ENCODE measurements around the gene RPTOR. TPM values are rescaled to one million over a fixed set of nuclear protein-coding genes. Genes with fewer than 3 reads are reported as not detected.

RPTOR gene
- total and polyA plus RNA-seq, 2 donors (not counting 1 experiment from before 2014, with no cell fraction given): 6.7 to 22.8 TPM

GRCh38 chr17:80498242-80498919 is 46.3 kb upstream of the RPTOR start:
- peak; percentile 57 to 81 for DNase-seq (ENCODE audit: low read depth in 2 of 2)
- H3K27ac ChIP-seq (ENCODE audit: insufficient read depth, low read length): no peak overlapping the region
- H3K4me1 ChIP-seq (ENCODE audit: control insufficient read depth, extremely low read depth, insufficient read depth, low read length): peaks cover 4% of the 10 kb centered on the region
- no peaks in the 10 kb centered on the region for H3K36me3 ChIP-seq (ENCODE audit: control insufficient read depth, insufficient read depth, low read length)
- H2AFZ ChIP-seq (ENCODE audit: low read length): peak overlapping the region; percentile 75
- no peaks in the 10 kb centered on the region for H4K20me1 ChIP-seq (ENCODE audit: control insufficient read depth, extremely low read depth, insufficient read depth, low read length)
- no peak overlapping the region for H3K9ac ChIP-seq (ENCODE audit: insufficient read depth, low read length)
- H3K4me3 ChIP-seq (replicated peaks in 1 of 4; ENCODE audit: control extremely low read depth in 1 of 4, insufficient read depth in 1 of 4, low read depth in 3 of 4, low read length in 4 of 4): no peak overlapping the region
- H3K9me3 ChIP-seq (ENCODE audit: control insufficient read depth, insufficient read depth, low read depth, low read length): no peaks in the 10 kb centered on the region
- no peaks in the 10 kb centered on the region for H3K79me2 ChIP-seq (ENCODE audit: control insufficient read depth, insufficient read depth, low read length)
- TF ChIP-seq CTCF (conservative IDR thresholded peaks at IDR 0.05 in 1 of 2, IDR thresholded peaks at IDR 0.05 in 1 of 2; ENCODE audit: low read depth in 1 of 2, low read length in 2 of 2): no peak
- no peak for TF ChIP-seq EZH2 (IDR thresholded peaks at IDR 0.05; ENCODE audit: low read length, missing control alignments)
- peaks cover 12% of the 10 kb centered on the region for H3K27me3 ChIP-seq (ENCODE audit: control insufficient read depth, insufficient read depth, low read length)
- H3K4me2 ChIP-seq (ENCODE audit: extremely low read depth, insufficient read depth, low read length): peak overlapping the region; percentile 59

- Histone ChIP-seq H3K9ac (ENCODE audit: insufficient read depth, low read length) (no peak overlapping the region), H3K4me2 (ENCODE audit: extremely low read depth, insufficient read depth, low read length) (no peak overlapping the region), H4K20me1 (ENCODE audit: control insufficient read depth, extremely low read depth, insufficient read depth, low read length) (no peaks in the 10 kb centered on the region), H3K9me3 (ENCODE audit: control insufficient read depth, insufficient read depth, low read depth, low read length) (no peaks in the 10 kb centered on the region), H3K4me1 (ENCODE audit: control insufficient read depth, extremely low read depth, insufficient read depth, low read length) (peaks cover 4% of the 10 kb centered on the region), H3K27ac (ENCODE audit: insufficient read depth, low read length) (no peak overlapping the region), H3K4me3 (replicated peaks in 1 of 4; ENCODE audit: control extremely low read depth in 1 of 4, insufficient read depth in 1 of 4, low read depth in 3 of 4, low read length in 4 of 4) (no peak overlapping the region), H3K27me3 (ENCODE audit: control insufficient read depth, insufficient read depth, low read length) (peaks cover 12% of the 10 kb centered on the region), H2AFZ (ENCODE audit: low read length) (no peak overlapping the region), H3K79me2 (ENCODE audit: control insufficient read depth, insufficient read depth, low read length) (no peaks in the 10 kb centered on the region), H3K36me3 (ENCODE audit: control insufficient read depth, insufficient read depth, low read length) (no peaks in the 10 kb centered on the region)
- DNase-seq (ENCODE audit: low read depth in 2 of 2): no peak
- TF ChIP-seq CTCF (conservative IDR thresholded peaks at IDR 0.05 in 1 of 2, IDR thresholded peaks at IDR 0.05 in 1 of 2; ENCODE audit: low read depth in 1 of 2, low read length in 2 of 2): no peak
- no peak for TF ChIP-seq EZH2 (IDR thresholded peaks at IDR 0.05; ENCODE audit: low read length, missing control alignments)
Observed at GRCh38 chr17:80498920-80499410, 45.7 kb upstream of the RPTOR start.

DNA sequence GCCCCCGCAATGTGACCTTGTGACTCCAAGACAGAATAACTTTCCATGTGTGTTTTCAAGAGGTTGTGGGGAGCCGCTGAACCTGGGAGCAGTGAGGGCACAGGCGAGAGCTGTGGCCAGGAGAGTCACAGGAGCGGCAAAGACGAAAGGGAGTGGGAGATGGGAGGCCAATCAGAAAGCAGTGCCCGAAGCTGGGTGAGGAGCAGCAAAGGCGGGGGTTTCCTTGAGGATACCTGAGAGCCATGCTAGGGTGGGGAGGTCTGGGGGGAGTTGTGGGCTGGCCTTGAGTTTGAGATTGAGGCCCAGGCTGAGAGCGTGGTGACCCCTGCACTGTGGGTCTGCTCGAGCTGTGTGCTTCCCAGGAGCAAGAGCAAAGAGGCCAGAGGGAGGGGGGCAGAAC is 45.1 kb upstream of the RPTOR start:
- no peak overlapping the region for H3K9ac ChIP-seq (ENCODE audit: insufficient read depth, low read length)
- no peak overlapping the region for H2AFZ ChIP-seq (ENCODE audit: low read length)
- no peaks in the 10 kb centered on the region for H3K36me3 ChIP-seq (ENCODE audit: control insufficient read depth, insufficient read depth, low read length)
- DNase-seq (ENCODE audit: low read depth in 2 of 2): no peak
- peaks cover 12% of the 10 kb centered on the region for H3K27me3 ChIP-seq (ENCODE audit: control insufficient read depth, insufficient read depth, low read length)
- peaks cover 4% of the 10 kb centered on the region for H3K4me1 ChIP-seq (ENCODE audit: control insufficient read depth, extremely low read depth, insufficient read depth, low read length)
- no peak overlapping the region for H3K4me3 ChIP-seq (replicated peaks in 1 of 4; ENCODE audit: control extremely low read depth in 1 of 4, insufficient read depth in 1 of 4, low read depth in 3 of 4, low read length in 4 of 4)
- H3K9me3 ChIP-seq (ENCODE audit: control insufficient read depth, insufficient read depth, low read depth, low read length): no peaks in the 10 kb centered on the region
- TF ChIP-seq CTCF (conservative IDR thresholded peaks at IDR 0.05 in 1 of 2, IDR thresholded peaks at IDR 0.05 in 1 of 2; ENCODE audit: low read depth in 1 of 2, low read length in 2 of 2) (no peak), EZH2 (IDR thresholded peaks at IDR 0.05; ENCODE audit: low read length, missing control alignments) (no peak)
- H3K79me2 ChIP-seq (ENCODE audit: control insufficient read depth, insufficient read depth, low read length): no peaks in the 10 kb centered on the region
- no peak overlapping the region for H3K4me2 ChIP-seq (ENCODE audit: extremely low read depth, insufficient read depth, low read length)
- H3K27ac ChIP-seq (ENCODE audit: insufficient read depth, low read length): no peak overlapping the region
- no peaks in the 10 kb centered on the region for H4K20me1 ChIP-seq (ENCODE audit: control insufficient read depth, extremely low read depth, insufficient read depth, low read length)
